Gastroesophageal sphincter (tissue), 4 donors: ENCODE results near the gene B3GNT8. TPM values are rescaled to one million over a fixed set of nuclear protein-coding genes. Genes with fewer than 3 reads are reported as not detected.
"Not testable (repeated sequence)": the region's sequence is repeated elsewhere in the genome, so short reads cannot be mapped to it uniquely, and the experiment has no call there.

Source experiments
- ATAC-seq: fragments of 150-250 bp; one replicate; pipeline ENCODE4 v1.9.1; 2016; ENCODE audit warnings: mild to moderate bottlenecking, moderate library complexity
- H3K27ac ChIP-seq, 4 donors: fragments of 200-600 bp; sonication (generic) in 3 of 4; 1 replicate in 3 of 4; 2 replicates in 1 of 4; pipeline ENCODE4 v1.5.1; 2016 to 2019
- H3K27me3 ChIP-seq: fragments of 200-600 bp; sonication (generic); one replicate; pipeline ENCODE4 v1.5.1; 2019
- H3K36me3 ChIP-seq, 2 donors: fragments of 200-600 bp; sonication (generic); one replicate each; pipeline ENCODE4 v1.5.1; 2019; ENCODE audit warnings: control low read depth in 1 of 2
- H3K4me1 ChIP-seq, 3 donors: fragments of 200-600 bp; sonication (generic); 1 replicate in 2 of 3; 2 replicates in 1 of 3; pipeline ENCODE4 v1.5.1; 2016 to 2019; ENCODE audit warnings: control low read depth in 2 of 3
- H3K4me3 ChIP-seq, 2 donors: fragments of 200-600 bp; sonication (generic); one replicate each; pipeline ENCODE4 v1.5.1; 2019; ENCODE audit warnings: mild to moderate bottlenecking in 1 of 2, moderate library complexity in 1 of 2
- H3K9me3 ChIP-seq, 3 donors: fragments of 200-600 bp; sonication (generic); one replicate each; pipeline ENCODE4 v1.5.1; 2017 to 2019; ENCODE audit warnings: control low read depth in 2 of 3
- CTCF ChIP-seq, 4 experiments: fragments of 200-600 bp in 2 of 4; fragments of 450-650 bp in 2 of 4; sonication (generic) in 1 of 4; IDR thresholded peaks; one replicate each; pipeline ENCODE4 v1.5.1; 2017 to 2019; ENCODE audit warnings: antibody characterized with exemption in 4 of 4, mild to moderate bottlenecking in 2 of 4, moderate library complexity in 2 of 4
- EP300 ChIP-seq: sonication (generic); formaldehyde crosslinking; IDR thresholded peaks from one replicate; pipeline ENCODE4 v1.6.1; 2017; ENCODE audit warnings: antibody characterized with exemption, mild to moderate bottlenecking
- POLR2A ChIP-seq, 2 donors: fragments of 450-650 bp; IDR thresholded peaks; one replicate each; pipeline ENCODE4 v1.6.1; 2017; ENCODE audit warnings: antibody characterized with exemption in 2 of 2, mild to moderate bottlenecking in 2 of 2, moderate library complexity in 1 of 2
- POLR2AphosphoS5 ChIP-seq: sonication (generic); formaldehyde crosslinking; IDR thresholded peaks from one replicate; pipeline ENCODE4 v1.6.1; 2017; ENCODE audit warnings: antibody characterized with exemption
- WGBS, 2 donors: methylation state at CpG; one replicate each; pipeline ENCODE4 v1.1.5; 2018; ENCODE audit warnings: low coverage in 1 of 2; 5-methylcytosine and 5-hydroxymethylcytosine counted together
- total RNA-seq, 4 donors: library from RNA; depleted of rRNA; stranded (reverse); fragments of >200 nt; gene quantifications; one replicate each; pipeline ENCODE4 v1.1.0, GENCODE V29; 2016

B3GNT8 gene
- total RNA-seq, 4 donors from 2014 or later: 1.9 to 6.1 (median 2.7) TPM

- no peaks in the 10 kb centered on the region for H3K9me3 ChIP-seq
- H3K4me3 ChIP-seq: no peak overlapping the region
- peaks cover 4 to 43% (median 11%) of the 10 kb centered on the region in 3 donors for H3K4me1 ChIP-seq
- 76% methylated on average over 5 to 6 of the region's 6 CpGs for WGBS, 2 donors
- H3K36me3 ChIP-seq: peaks cover 0 to 24% of the 10 kb centered on the region in 2 donors
- no peak overlapping the region for H3K27ac ChIP-seq
- TF ChIP-seq POLR2AphosphoS5 (no peak), POLR2A (IDR thresholded peaks at IDR 0.05) (no peak), CTCF (IDR thresholded peaks at IDR 0.05) (no peak)
- ATAC-seq: no peak
- H3K27me3 ChIP-seq: no peaks in the 10 kb centered on the region
Measured at GRCh38 chr19:41395355-41395754, 31.8 kb downstream of the B3GNT8 start.

- H3K4me3 ChIP-seq: no peak overlapping the region
- WGBS, 2 donors: 66 to 87% methylated on average over 5 to 8 of the region's 12 CpGs
- peaks cover 0 to 45% of the 10 kb centered on the region in 2 donors for H3K36me3 ChIP-seq
- H3K4me1 ChIP-seq: peaks cover 0 to 21% (median 7%) of the 10 kb centered on the region in 3 donors
- no peaks in the 10 kb centered on the region for H3K9me3 ChIP-seq
- no peak for ATAC-seq
- no peaks in the 10 kb centered on the region for H3K27me3 ChIP-seq
- no peak overlapping the region for H3K27ac ChIP-seq
- TF ChIP-seq EP300 (no peak), POLR2AphosphoS5 (no peak), CTCF (IDR thresholded peaks at IDR 0.05) (no peak), POLR2A (IDR thresholded peaks at IDR 0.05) (no peak)
Measured at GRCh38 chr19:41392775-41393174, 34.4 kb downstream of the B3GNT8 start.

DNA sequence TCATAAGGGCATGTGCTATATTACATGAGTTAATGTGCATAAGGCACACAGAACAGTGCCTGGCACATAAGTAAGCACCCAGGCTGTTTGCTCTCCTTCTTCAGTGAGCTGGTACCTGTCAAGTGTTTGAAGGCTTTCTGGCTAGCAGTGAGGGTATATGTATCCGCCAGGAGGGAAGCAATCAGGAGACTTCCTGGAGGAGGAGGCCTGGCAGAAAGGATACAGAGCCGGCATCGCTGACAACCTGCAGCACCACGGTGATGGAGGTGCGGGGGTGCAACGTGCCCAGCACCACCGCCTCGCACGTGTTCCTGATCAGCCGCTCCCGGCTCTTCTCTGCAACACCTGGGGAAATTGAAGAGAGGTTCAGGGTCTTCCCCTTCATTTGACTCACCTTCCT lies 35.6 kb downstream of the B3GNT8 start:
- H3K9me3 ChIP-seq: no peaks in the 10 kb centered on the region
- no CpG with 5 or more reads among the region's 11 CpGs for WGBS, 2 donors
- no peak overlapping the region for H3K4me3 ChIP-seq
- no peak overlapping the region for H3K27ac ChIP-seq
- TF ChIP-seq EP300: no peak
- TF ChIP-seq POLR2AphosphoS5: no peak
- no peak for TF ChIP-seq POLR2A (IDR thresholded peaks at IDR 0.05)
- TF ChIP-seq CTCF (IDR thresholded peaks at IDR 0.05): no peak
- peaks cover 0 to 56% of the 10 kb centered on the region in 2 donors for H3K36me3 ChIP-seq
- no peaks in the 10 kb centered on the region for H3K27me3 ChIP-seq
- H3K4me1 ChIP-seq: peaks cover 0 to 16% (median 2%) of the 10 kb centered on the region in 3 donors
- no peak for ATAC-seq

GRCh38 chr19:41386442-41386841 lies 40.7 kb downstream of the B3GNT8 start:
- peak; percentile 55 for ATAC-seq
- H3K9me3 ChIP-seq: no peaks in the 10 kb centered on the region
- H3K4me1 ChIP-seq: no peaks in the 10 kb centered on the region
- 60% methylated on average over 1 of the region's 13 CpGs; no CpG with 5 or more reads in 1 of the 2 donors for WGBS, 2 donors
- no peaks in the 10 kb centered on the region for H3K27me3 ChIP-seq
- H3K4me3 ChIP-seq: no peak overlapping the region
- H3K36me3 ChIP-seq: peaks cover 0 to 92% of the 10 kb centered on the region in 2 donors
- H3K27ac ChIP-seq: no peak overlapping the region
- no peak for TF ChIP-seq POLR2A (IDR thresholded peaks at IDR 0.05)
- TF ChIP-seq CTCF (IDR thresholded peaks at IDR 0.05): no peak
- no peak for TF ChIP-seq POLR2AphosphoS5
- TF ChIP-seq EP300: no peak

GRCh38 chr19:41384351-41384750 lies 42.8 kb downstream of the B3GNT8 start:
- ATAC-seq: no peak
- 94% methylated on average over 5 of the region's 5 CpGs; no CpG with 5 or more reads in 1 of the 2 donors for WGBS, 2 donors
- no peaks in the 10 kb centered on the region for H3K27me3 ChIP-seq
- no peak for TF ChIP-seq POLR2AphosphoS5
- TF ChIP-seq POLR2A (IDR thresholded peaks at IDR 0.05): no peak
- TF ChIP-seq EP300: no peak
- no peak for TF ChIP-seq CTCF (IDR thresholded peaks at IDR 0.05)
- H3K4me3 ChIP-seq: no peak overlapping the region
- no peaks in the 10 kb centered on the region for H3K4me1 ChIP-seq
- peaks cover 0 to 76% of the 10 kb centered on the region in 2 donors for H3K36me3 ChIP-seq
- no peak overlapping the region for H3K27ac ChIP-seq
- no peaks in the 10 kb centered on the region for H3K9me3 ChIP-seq

GRCh38 chr19:41381536-41381935 lies 45.6 kb downstream of the B3GNT8 start:
- H3K4me1 ChIP-seq, H3K4me3 ChIP-seq, H3K27ac ChIP-seq, H3K27me3 ChIP-seq, ATAC-seq, H3K9me3 ChIP-seq: not testable (repeated sequence)
- H3K36me3 ChIP-seq: peaks cover 0 to 49% of the 10 kb centered on the region in 2 donors
- WGBS, 2 donors: 100% methylated on average over 8 of the region's 8 CpGs; no CpG with 5 or more reads in 1 of the 2 donors
